Measurements from ENCODE around the gene ZNF772.
"Not testable (repeated sequence)": the region's sequence is repeated elsewhere in the genome, so short reads cannot be mapped to it uniquely, and the experiment has no call there.

Gene ZNF772

GRCh38 chr19:57477191-57478008, at the start of gene ZNF772:
ZNF772 (minus strand) TSS chr19:57477566; CDS start chr19:57477309, 257 bp downstream.
- peak; percentile 91 for DNase-seq

DNA sequence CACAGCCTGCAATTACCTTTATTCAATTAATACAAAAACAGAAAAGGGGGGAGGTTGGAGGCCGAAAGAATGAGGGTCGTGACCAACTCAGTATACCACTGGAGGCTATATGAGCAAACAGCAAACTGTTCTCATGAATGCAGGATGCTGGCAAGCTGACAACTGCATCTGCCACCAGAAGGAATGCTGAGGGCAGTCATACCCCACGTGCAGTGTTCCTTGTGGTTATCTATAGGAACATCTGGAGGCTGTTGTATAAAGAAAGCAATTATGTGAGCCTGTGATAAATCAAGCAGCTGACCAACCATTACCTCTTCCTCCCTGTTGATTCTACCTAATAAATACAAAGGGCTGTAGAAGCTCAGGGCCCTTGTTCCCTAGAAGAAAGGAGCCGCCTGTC, 40.7 kb upstream of the ZNF772 start:
- DNase-seq, result not testable (repeated sequence)

- no peak for DNase-seq
Measured at GRCh38 chr19:57515255-57515654, 37.9 kb upstream of the ZNF772 start.

GRCh38 chr19:57512845-57513244, 35.5 kb upstream of the ZNF772 start:
- no peak for DNase-seq

GRCh38 chr19:57511484-57511883, 34.1 kb upstream of the ZNF772 start:
- no peak for DNase-seq

- no peak for DNase-seq
Measured at GRCh38 chr19:57506163-57506562, 28.8 kb upstream of the ZNF772 start.

DNA sequence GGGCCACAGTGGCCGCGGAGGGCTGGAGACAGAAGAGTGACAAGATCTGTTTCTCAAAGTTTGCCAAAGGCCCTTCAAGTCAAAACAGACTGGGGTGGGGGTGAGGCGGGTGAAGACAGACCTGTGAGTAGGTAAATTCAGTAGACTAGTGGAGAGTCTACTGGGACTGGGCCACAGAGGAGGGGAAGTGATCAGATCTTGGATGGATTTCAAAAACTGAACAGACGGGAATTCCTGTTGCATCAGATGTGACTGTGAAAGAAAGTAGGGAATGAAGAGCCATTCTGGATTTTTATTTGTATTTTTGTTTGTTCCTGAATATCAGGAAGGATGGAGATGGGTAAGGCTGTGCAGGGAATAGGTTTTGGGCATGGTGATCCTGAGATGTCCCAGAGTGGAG, 23.0 kb upstream of the ZNF772 start:
- not testable (repeated sequence) for DNase-seq

GRCh38 chr19:57499680-57500395, 22.5 kb upstream of the ZNF772 start, which contains the start of gene ZNF773:
ZNF773 (plus strand) TSS chr19:57499938; CDS start chr19:57500081, 143 bp downstream.
- peak; percentile 86 for DNase-seq

DNA sequence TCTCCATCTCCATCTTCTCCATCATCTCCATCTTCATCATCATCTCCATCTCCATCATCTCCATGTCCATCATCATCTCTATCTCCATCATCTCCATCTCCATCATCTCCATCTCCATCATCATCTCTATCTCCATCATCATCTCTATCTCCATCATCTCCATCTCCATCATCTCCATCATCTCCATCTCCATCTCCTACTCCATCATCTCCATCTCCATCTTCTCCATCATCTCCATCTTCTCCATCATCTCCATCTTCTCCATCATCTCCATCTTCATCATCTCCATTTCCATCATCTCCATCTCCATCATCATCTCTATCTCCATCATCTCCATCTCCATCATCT, 21.9 kb upstream of the ZNF772 start:
- DNase-seq, result not testable (repeated sequence)

DNA sequence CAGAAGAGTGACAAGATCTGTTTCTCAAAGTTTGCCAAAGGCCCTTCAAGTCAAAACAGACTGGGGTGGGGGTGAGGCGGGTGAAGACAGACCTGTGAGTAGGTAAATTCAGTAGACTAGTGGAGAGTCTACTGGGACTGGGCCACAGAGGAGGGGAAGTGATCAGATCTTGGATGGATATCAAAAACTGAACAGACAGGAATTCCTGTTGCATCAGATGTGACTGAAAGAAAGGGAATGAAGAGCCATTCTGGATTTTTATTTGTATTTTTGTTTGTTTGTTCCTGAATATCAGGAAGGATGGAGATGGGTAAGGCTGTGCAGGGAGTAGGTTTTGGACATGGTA, 10.9 kb upstream of the ZNF772 start:
- DNase-seq, result not testable (repeated sequence)

DNA sequence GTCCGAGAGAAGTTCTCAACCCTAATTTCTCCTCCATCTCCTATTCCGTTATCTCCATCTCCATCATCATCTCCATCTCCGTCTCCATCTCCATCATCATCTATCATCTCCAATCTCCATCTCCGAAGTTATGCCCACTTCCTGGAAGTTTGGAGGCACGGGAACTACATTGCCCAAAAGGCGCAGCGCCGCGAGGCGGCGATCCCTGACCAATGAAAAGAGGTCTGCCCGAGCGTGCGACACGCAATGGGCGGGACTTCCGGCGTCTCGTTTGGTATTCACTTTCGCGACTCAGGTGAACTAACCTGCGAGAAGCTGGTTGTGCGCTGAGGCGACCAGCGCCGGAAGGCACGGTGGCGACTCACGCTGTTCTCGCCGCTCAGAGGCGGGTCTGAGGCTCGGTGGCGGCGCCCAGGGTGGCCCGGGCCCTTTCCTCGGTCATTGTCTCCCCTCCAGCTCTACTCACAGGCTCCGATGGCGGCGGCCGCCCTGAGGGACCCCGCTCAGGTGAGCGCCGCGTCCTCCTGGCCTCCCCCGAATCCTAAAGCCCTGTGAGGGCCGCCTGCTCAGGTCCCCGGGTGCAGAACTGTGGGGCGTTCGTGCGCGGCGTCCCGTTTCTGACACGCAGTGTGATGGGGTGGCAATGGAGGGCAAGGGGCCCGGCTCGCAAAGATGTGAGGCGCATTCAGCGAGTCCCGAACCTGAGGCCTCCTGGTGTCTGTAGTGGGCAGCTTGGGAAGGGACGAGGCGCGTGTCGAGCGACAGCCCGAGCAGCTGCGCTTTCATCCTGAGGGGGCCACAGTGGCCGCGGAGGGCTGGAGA, 10.3 kb upstream of the ZNF772 start, which contains the start of gene ZNF419:
Gene ZNF419, plus strand, starts transcription at position 274 of the 822 bp plus-strand sequence. Its CDS starts 201 bp downstream, at position 475.
- DNase-seq, result peak; percentile 60

DNA sequence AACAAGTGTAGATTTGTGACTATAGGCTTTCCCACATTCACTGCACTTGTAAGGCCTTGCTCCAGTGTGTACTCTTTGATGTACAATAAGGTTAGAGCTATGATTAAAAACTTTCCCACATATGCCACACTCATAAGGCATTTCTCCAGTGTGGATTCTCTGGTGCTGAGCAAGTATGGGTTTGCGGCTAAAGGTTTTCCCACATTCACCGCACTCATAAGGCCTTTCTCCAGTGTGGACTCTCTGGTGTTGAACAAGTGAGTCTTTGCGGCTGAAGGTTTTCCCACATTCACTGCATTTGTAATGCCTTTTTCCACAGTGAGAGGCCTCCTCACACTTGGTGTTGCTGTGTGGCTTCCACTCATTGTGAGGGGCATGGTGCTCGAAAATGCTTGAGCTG, 3.7 kb downstream of the ZNF772 start:
- no peak for DNase-seq

DNA sequence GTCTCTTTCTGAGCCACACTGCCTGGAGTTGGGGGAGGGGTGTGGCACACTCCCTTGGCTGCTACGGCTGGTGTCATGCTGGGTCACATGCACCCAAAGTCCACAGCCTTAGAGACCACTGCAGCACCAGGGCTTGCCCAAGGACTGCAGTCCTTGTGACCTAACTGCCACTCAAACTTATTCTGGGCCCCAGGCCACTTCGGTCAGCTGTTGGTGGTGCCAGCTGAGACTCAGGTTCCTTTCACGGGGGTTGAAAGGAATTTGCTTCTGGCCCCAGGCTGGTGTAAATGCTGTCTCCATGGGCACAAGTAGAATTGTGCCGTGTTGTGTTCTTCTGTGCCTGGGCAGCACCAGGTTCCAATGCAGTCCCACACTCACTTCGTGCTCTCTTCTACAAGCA, 10.9 kb downstream of the ZNF772 start:
- DNase-seq, result no peak

DNA sequence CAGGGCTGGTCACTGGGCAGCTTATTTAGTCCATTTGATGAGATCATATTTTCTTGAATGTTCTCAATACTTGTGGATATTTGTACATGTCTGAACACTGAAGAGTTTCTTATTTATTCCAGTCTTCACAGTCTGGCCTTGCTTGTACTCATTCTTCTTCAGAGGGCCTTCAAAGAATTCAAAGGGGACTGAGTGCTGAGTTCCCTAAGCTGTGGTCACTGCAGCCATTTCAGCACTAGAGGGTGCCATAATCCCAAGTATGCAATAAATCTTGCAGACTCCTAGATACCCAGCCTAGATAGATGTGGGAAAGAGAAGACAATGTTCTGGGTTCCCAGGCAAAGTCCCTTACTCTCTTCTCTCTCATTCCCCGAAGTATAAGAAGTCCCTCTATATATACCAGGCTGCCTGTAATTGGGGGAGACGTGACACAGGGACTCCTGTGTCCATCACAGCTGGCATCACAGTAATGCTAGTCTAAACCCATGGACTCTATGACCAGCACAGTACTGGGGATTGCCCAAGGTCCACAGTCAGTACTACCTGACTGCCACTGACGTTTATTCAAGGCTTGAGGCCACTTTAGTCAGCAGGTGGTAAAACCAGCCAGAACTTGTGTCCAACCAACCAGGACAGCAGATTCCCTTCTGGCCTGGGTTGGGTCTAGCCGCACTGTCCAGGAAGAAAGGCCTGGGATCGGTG, 11.5 kb downstream of the ZNF772 start:
- no peak for DNase-seq

DNA sequence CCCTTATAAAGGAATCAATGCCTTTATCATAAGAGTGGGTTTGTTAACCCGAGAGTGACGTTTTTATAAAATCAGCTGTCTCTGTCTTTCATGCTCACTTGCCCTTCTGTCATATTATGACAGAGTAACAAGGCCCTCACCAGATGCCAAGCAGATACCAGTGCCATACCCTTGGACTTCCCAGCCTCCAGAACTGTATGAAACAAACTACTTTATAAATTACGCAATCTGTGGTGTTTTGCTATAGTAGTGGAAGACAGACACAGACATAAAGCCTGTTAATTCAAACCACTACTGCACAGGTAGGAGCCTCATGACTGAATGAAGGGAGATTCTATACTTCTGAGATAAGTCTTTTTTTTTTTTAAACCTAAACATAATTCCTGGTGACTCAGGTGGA, 25.1 kb downstream of the ZNF772 start:
- no peak for DNase-seq

- DNase-seq, result no peak
Measured at GRCh38 chr19:57443121-57443696, 34.2 kb downstream of the ZNF772 start.

- no peak for DNase-seq
Measured at GRCh38 chr19:57441979-57442752, 35.2 kb downstream of the ZNF772 start.

DNA sequence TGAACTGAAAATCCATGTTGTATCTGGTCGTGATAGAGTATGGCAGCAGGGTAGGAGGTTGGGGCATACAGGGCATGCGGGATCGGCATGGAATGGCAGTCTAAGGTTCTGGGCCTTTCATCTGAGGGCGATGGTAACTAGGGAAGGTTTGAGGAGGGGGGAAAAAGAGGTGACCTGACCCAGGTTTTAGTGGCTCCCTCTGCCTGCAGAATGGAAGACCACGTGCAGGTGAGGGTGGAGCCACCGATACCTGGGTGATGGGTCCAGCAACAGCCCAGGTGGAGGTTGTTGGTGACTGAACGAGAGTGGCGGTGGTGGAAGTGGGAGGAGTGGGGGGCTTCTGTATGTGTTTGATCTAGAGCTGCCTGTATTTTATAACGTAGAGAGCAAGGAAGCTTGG, 38.4 kb downstream of the ZNF772 start:
- DNase-seq, result no peak

DNA sequence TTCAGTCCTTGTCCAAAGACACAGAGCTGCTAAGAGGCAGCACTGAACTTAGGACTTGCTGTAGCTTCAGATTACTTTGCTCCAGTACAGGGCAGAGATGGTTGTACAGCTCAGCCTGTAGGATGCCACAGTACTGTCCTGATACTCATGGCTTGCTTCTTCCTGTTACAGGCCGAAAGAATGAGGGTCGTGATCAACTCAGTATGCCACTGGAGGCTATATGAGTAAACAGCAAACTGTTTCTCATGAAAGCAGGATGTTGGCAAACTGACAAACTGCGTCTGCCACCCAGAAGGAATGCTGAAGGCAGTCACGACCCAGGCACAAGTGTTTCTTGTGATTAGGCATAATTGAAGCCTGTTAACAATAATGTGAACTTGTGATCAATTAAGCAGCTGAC, 39.4 kb downstream of the ZNF772 start:
- no peak for DNase-seq

DNA sequence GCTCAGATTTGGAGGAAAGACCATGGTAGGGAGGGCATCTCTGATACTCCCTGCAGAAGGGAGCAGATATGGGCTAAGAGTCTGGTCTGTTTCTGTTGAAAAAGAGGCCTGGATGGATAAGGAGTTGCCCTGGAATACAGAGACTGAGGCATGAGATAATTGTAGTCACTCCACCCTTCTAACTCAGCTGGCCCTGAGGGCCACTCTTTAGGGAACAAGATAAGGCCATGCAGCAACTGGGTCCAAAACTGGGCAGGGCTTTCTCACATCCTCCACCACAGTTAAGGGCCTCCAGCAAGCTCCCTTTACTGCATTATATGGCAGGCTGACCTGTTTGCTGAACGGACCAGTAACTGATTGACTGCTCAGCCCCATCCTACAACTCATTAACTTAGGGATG, 40.9 kb downstream of the ZNF772 start:
- no peak for DNase-seq

Measured in NCI-H1092 (cell line).